GM12878 (cell line): ENCODE results near the gene RNF152. TPM values are rescaled to one million over a fixed set of nuclear protein-coding genes. Genes with fewer than 3 reads are reported as not detected.

Experiments used
- ATAC-seq: fragments of 200-7000 bp; cut with Tn5 transposase; 3 replicates; pipeline ENCODE4 v1.9.1; 2020; ENCODE audit warnings: mild to moderate bottlenecking, moderate library complexity
- BruUV-seq: library from RNA; stranded (reverse); fragments of 400-500 nt; replicated peaks from 2 replicates; lab custom pipeline; 2021; lab: Mats Ljungman, UMichigan
- CTCF ChIA-PET: fragments of 300-600 bp; sonication (Branson Sonifier 250); formaldehyde crosslinking; extraction: SDS; loops from one replicate; lab custom pipeline; 2021; ENCODE audit warnings: inconsistent platforms; lab: Yijun Ruan, JAX
- POLR2A ChIA-PET: fragments of 350-600 bp; formaldehyde crosslinking; extraction: SDS; loops from one replicate; lab custom pipeline; 2021; ENCODE audit warnings: inconsistent platforms; lab: Charles Lee
- RAD21 ChIA-PET: fragments of 300-600 bp; sonication (Branson Sonifier 250); formaldehyde crosslinking; loops from one replicate; lab custom pipeline; 2023; ENCODE audit warnings: antibody characterized with exemption; ENCODE audit not compliant: unreplicated experiment; lab: Charles Lee
- SMC1A ChIA-PET: fragments of 300-600 bp; sonication (Branson Sonifier 250); formaldehyde crosslinking; loops from one replicate; lab custom pipeline; 2023; ENCODE audit not compliant: unreplicated experiment, uncharacterized antibody; lab: Charles Lee
- DNase-seq: peaks from one replicate; pipeline ENCODE4 v3.0.0-alpha.2; 2011; ENCODE audit warnings: low read depth, low spot score
- FAIRE-seq: peaks from 3 replicates; lab custom pipeline; 2011; peaks lifted over from hg19 to GRCh38; lab: Jason Lieb, UNC
- H2AFZ ChIP-seq: 2 replicates; pipeline ENCODE4 v1.6.0; 2011; ENCODE audit warnings: low read depth, low read length, control low read depth; ENCODE audit not compliant: control insufficient read depth
- H3K27ac ChIP-seq: 2 replicates; pipeline ENCODE4 v1.5.1; 2011; ENCODE audit warnings: control low read depth; ENCODE audit not compliant: control insufficient read depth, insufficient read depth
- H3K27me3 ChIP-seq, 2 experiments: replicated peaks in 1 of 2; 2 replicates each; pipeline versions ENCODE4 v1.6.0 to v1.6.1; 2011; ENCODE audit warnings: low read length in 1 of 2; ENCODE audit not compliant: control insufficient read depth in 2 of 2, insufficient read depth in 2 of 2
- H3K36me3 ChIP-seq, 2 experiments: 2 replicates each; pipeline ENCODE4 v1.5.1; 2011; ENCODE audit warnings: low read length in 1 of 2; ENCODE audit not compliant: control insufficient read depth in 2 of 2, insufficient read depth in 2 of 2
- H3K4me1 ChIP-seq: 2 replicates; pipeline ENCODE4 v1.6.1; 2011; ENCODE audit warnings: mild to moderate bottlenecking, low read length, moderate library complexity, mixed read lengths; ENCODE audit not compliant: control insufficient read depth, insufficient read depth
- H3K4me2 ChIP-seq: 2 replicates; pipeline ENCODE4 v1.6.0; 2011; ENCODE audit warnings: control low read depth; ENCODE audit not compliant: control insufficient read depth, insufficient read depth
- H3K4me3 ChIP-seq: fragments of 200-600 bp; sonication (generic); 2 replicates; pipeline ENCODE4 v1.5.1; 2016
- H3K79me2 ChIP-seq: 2 replicates; pipeline ENCODE4 v1.6.0; 2011; ENCODE audit warnings: low read length; ENCODE audit not compliant: control insufficient read depth, insufficient read depth
- H3K9ac ChIP-seq: 2 replicates; pipeline ENCODE4 v1.8.0; 2011; ENCODE audit warnings: low read length, control low read depth, mixed read lengths; ENCODE audit not compliant: control insufficient read depth, insufficient read depth
- H3K9me3 ChIP-seq: replicated peaks from 3 replicates; pipeline ENCODE4 v1.5.1; 2011; ENCODE audit warnings: mild to moderate bottlenecking, low read length; ENCODE audit not compliant: control insufficient read depth, insufficient read depth
- H4K20me1 ChIP-seq: 2 replicates; pipeline ENCODE4 v1.6.0; 2011; ENCODE audit not compliant: control insufficient read depth, insufficient read depth
- BCL11A ChIP-seq: IDR thresholded peaks from 2 replicates; pipeline ENCODE4 v1.6.1; 2011; ENCODE audit warnings: low read depth, low read length
- ESRRA ChIP-seq: IDR thresholded peaks from 2 replicates; pipeline ENCODE4 v1.6.1; 2012; ENCODE audit warnings: mild to moderate bottlenecking, low read length, improper control_type of control experiment
- JUND ChIP-seq: IDR thresholded peaks from 2 replicates; pipeline ENCODE4 v1.6.1; 2012; ENCODE audit warnings: low read depth, mild to moderate bottlenecking, low read length, improper control_type of control experiment, moderate library complexity
- LARP7 ChIP-seq: fragments of 450-650 bp; IDR thresholded peaks from 2 replicates; pipeline ENCODE4 v1.6.1; 2017; ENCODE audit warnings: mild to moderate bottlenecking
- MLLT1 ChIP-seq: fragments of 450-650 bp; IDR thresholded peaks from 2 replicates; pipeline ENCODE4 v1.6.1; 2016; ENCODE audit warnings: mild to moderate bottlenecking
- MTA2 ChIP-seq: fragments of 450-650 bp; IDR thresholded peaks from 2 replicates; pipeline ENCODE4 v1.6.1; 2016; ENCODE audit warnings: low read depth, mild to moderate bottlenecking, moderate library complexity
- MTA3 ChIP-seq: IDR thresholded peaks from 2 replicates; pipeline ENCODE4 v1.6.1; 2012; ENCODE audit warnings: low read length, inconsistent platforms, borderline replicate concordance
- POLR2A ChIP-seq: IDR thresholded peaks from 2 replicates; pipeline ENCODE4 v1.6.1; 2011; ENCODE audit warnings: low read depth, mild to moderate bottlenecking, low read length
- POLR2AphosphoS5 ChIP-seq: IDR thresholded peaks from 2 replicates; pipeline ENCODE4 v1.6.1; 2011; ENCODE audit warnings: mild to moderate bottlenecking, low read length, inconsistent platforms
- YY1 ChIP-seq: IDR thresholded peaks from 2 replicates; pipeline ENCODE4 v1.6.1; 2011; ENCODE audit warnings: low read depth, mild to moderate bottlenecking, low read length
- WGBS: methylation state at CpG from one replicate; pipeline ENCODE4 v1.1.6; 2016; ENCODE audit warnings: low lambda C conversion rate; ENCODE audit not compliant: insufficient replicate concordance, insufficient coverage; ENCODE audit errors: missing lambda C conversion rate; 5-methylcytosine and 5-hydroxymethylcytosine counted together
- in situ Hi-C: fragments of 300-500 bp; cut with MboI; formaldehyde crosslinking; loops from 9 replicates; pipeline ENCODE4 v1.14.3; 2018; ENCODE audit warnings: mixed read lengths
- intact Hi-C: fragments of 100-400 bp; cut with micrococcal nuclease; formaldehyde crosslinking; loops from one replicate; pipeline ENCODE4 v1.14.2; 2022; ENCODE audit not compliant: unreplicated experiment
- polyA plus RNA-seq, 11 experiments: library from polyadenylated mRNA; depleted of rRNA in 4 of 11; unstranded in 6 of 11; stranded (reverse) in 5 of 11; fragments of >200 nt; fragmentation: Nextera tagmentation in 4 of 11; fragmentation: Illumina TruSeq in 1 of 11; extraction: Ambion mirVana in 4 of 11; extraction: Trizol in 1 of 11; gene quantifications; 1 replicate in 1 of 11; 2 replicates in 10 of 11; pipeline versions ENCODE4 v1.2.1 to v1.2.3, GENCODE V29; 2011 to 2016; ENCODE audit warnings: inconsistent platforms in 2 of 11, missing spikeins in 2 of 11, low read depth in 1 of 11
- total RNA-seq, 4 experiments: library from RNA; depleted of rRNA in 3 of 4; stranded (reverse); fragments of >200 nt in 3 of 4; fragmentation: Illumina TruSeq in 1 of 4; extraction: Trizol in 1 of 4; gene quantifications; 2 replicates each; pipeline versions ENCODE4 v1.2.1 to v1.2.3, GENCODE V29; 2013 to 2021

The RNF152 gene
- total and polyA plus RNA-seq, 10 of the 15 experiments (the other 5 are each of a cell fraction or from before 2014, with no cell fraction given): under 0.01 to 0.07 (median 0.03) TPM; not detected in 7

- ChIA-PET CTCF (no interaction called here), POLR2A (no interaction called here), RAD21 (no interaction called here), SMC1A (no interaction called here)
- Histone ChIP-seq H3K4me3 (no peak overlapping the region), H3K9me3 (no peaks in the 10 kb centered on the region; the same call in 2 of the 3 replicates), H4K20me1 (no peaks in the 10 kb centered on the region), H3K9ac (no peak overlapping the region), H3K27ac (no peak overlapping the region), H3K79me2 (no peaks in the 10 kb centered on the region), H2AFZ (no peak overlapping the region), H3K36me3 (no peaks in the 10 kb centered on the region), H3K4me1 (no peaks in the 10 kb centered on the region; the same call in 1 of the 2 replicates), H3K4me2 (no peak overlapping the region), H3K27me3 (peaks cover 7 to 21% of the 10 kb centered on the region in 2 experiments)
- ATAC-seq (no peak), DNase-seq (no peak), FAIRE-seq (no peak)
- no TSS peak for BruUV-seq
- in situ Hi-C loops: no loop called here
- no peak for TF ChIP-seq MTA3
- no peak for TF ChIP-seq YY1
- TF ChIP-seq MLLT1: no peak
- no peak for TF ChIP-seq POLR2A
- TF ChIP-seq ESRRA: no peak
- WGBS: 31% methylated on average over 5 of the region's 5 CpGs
- intact Hi-C loops: no loop called here
Observed at GRCh38 chr18:61896757-61897156, 4.0 kb upstream of the RNF152 start.

- ChIA-PET SMC1A (no interaction called here), POLR2A (no interaction called here), CTCF (interaction anchor here (0.6 to 1.2 kb wide), 3 partner anchors 243 to 1077 kb away, joined by 3 to 4 read pairs (median 3); no protein-coding TSS in a partner anchor), RAD21 (interaction anchor here (0.6 kb wide), 1 partner anchor 200 kb away, joined by 5 read pairs; no protein-coding TSS in a partner anchor)
- Histone ChIP-seq H3K4me2 (no peak overlapping the region), H3K36me3 (no peaks in the 10 kb centered on the region), H3K9ac (no peak overlapping the region), H3K79me2 (no peaks in the 10 kb centered on the region), H3K27ac (no peak overlapping the region), H3K9me3 (no peaks in the 10 kb centered on the region; the same call in 2 of the 3 replicates), H4K20me1 (no peaks in the 10 kb centered on the region), H3K27me3 (peaks cover 7 to 22% of the 10 kb centered on the region in 2 experiments), H2AFZ (no peak overlapping the region), H3K4me3 (no peak overlapping the region), H3K4me1 (no peaks in the 10 kb centered on the region; the same call in 1 of the 2 replicates)
- 94% methylated on average over 1 of the region's 1 CpG for WGBS
- BruUV-seq: no TSS peak
- in situ Hi-C loops: no loop called here
- no peak for DNase-seq
- TF ChIP-seq MTA2 (no peak), BCL11A (no peak), JUND (no peak), LARP7 (no peak), POLR2AphosphoS5 (no peak)
- no peak for ATAC-seq
- intact Hi-C loops: no loop called here
- FAIRE-seq: no peak
Observed at GRCh38 chr18:61896118-61896517, 3.3 kb upstream of the RNF152 start.
